Measurements from ENCODE around the gene GMPS. TPM values are rescaled to one million over a fixed set of nuclear protein-coding genes. Genes with fewer than 3 reads are reported as not detected.

GMPS gene
- total and polyA plus RNA-seq, 10 of the 15 experiments (the other 5 are each of a cell fraction or from before 2014, with no cell fraction given): 33.2 to 143 (median 79.0) TPM

GRCh38 chr3:155854141-155854940 is 16.1 kb upstream of the GMPS start, which contains the start of gene SLC33A1 (continued):
- TF ChIP-seq, protein P1, sequence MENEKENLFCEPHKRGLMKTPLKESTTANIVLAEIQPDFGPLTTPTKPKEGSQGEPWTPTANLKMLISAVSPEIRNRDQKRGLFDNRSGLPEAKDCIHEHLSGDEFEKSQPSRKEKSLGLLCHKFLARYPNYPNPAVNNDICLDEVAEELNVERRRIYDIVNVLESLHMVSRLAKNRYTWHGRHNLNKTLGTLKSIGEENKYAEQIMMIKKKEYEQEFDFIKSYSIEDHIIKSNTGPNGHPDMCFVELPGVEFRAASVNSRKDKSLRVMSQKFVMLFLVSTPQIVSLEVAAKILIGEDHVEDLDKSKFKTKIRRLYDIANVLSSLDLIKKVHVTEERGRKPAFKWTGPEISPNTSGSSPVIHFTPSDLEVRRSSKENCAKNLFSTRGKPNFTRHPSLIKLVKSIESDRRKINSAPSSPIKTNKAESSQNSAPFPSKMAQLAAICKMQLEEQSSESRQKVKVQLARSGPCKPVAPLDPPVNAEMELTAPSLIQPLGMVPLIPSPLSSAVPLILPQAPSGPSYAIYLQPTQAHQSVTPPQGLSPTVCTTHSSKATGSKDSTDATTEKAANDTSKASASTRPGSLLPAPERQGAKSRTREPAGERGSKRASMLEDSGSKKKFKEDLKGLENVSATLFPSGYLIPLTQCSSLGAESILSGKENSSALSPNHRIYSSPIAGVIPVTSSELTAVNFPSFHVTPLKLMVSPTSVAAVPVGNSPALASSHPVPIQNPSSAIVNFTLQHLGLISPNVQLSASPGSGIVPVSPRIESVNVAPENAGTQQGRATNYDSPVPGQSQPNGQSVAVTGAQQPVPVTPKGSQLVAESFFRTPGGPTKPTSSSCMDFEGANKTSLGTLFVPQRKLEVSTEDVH (IDR thresholded peaks at IDR 0.05; ENCODE audit: low read depth, partially characterized antibody): peak; percentile 94
- TF ChIP-seq USF1 (IDR thresholded peaks at IDR 0.05; ENCODE audit: borderline replicate concordance, extremely low read length, insufficient read depth, low read depth, low read length) (peak; percentile 95), BCL3 (IDR thresholded peaks at IDR 0.05; ENCODE audit: borderline replicate concordance, insufficient read depth, low read depth, low read length, poor library complexity, severe bottlenecking) (peak; percentile 72), TAF1 (IDR thresholded peaks at IDR 0.05; ENCODE audit: borderline replicate concordance, low read depth, low read length) (peak; percentile 76), TARDBP (IDR thresholded peaks at IDR 0.05; ENCODE audit: borderline replicate concordance) (no peak; the same call in 1 of the 2 replicates), STAT1 (conservative IDR thresholded peaks at IDR 0.05) (0 out of 2 replicates have a peak, but pooled peaks have one; percentile 61), SIX5 (IDR thresholded peaks at IDR 0.05; ENCODE audit: low read depth, low read length, severe bottlenecking) (peak; percentile 73), ZNF217 (IDR thresholded peaks at IDR 0.05) (no peak), GATAD2B (conservative IDR thresholded peaks at IDR 0.05; ENCODE audit: low read depth) (no peak; the same call in 1 of the 2 replicates), MYC (IDR thresholded peaks at IDR 0.05; ENCODE audit: insufficient read depth, insufficient read length, insufficient replicate concordance, low read length, severe bottlenecking) (peak; percentile 88), ZNF592 (IDR thresholded peaks at IDR 0.05) (0 out of 2 replicates have a peak, but pooled peaks have one; percentile 7), MEF2B (IDR thresholded peaks at IDR 0.05; ENCODE audit: partially characterized antibody, poor library complexity, severe bottlenecking) (peak; percentile 86), RBBP5 (conservative IDR thresholded peaks at IDR 0.05) (no peak)
- TF ChIP-seq, protein P2, sequence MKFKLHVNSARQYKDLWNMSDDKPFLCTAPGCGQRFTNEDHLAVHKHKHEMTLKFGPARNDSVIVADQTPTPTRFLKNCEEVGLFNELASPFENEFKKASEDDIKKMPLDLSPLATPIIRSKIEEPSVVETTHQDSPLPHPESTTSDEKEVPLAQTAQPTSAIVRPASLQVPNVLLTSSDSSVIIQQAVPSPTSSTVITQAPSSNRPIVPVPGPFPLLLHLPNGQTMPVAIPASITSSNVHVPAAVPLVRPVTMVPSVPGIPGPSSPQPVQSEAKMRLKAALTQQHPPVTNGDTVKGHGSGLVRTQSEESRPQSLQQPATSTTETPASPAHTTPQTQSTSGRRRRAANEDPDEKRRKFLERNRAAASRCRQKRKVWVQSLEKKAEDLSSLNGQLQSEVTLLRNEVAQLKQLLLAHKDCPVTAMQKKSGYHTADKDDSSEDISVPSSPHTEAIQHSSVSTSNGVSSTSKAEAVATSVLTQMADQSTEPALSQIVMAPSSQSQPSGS (IDR thresholded peaks at IDR 0.05; ENCODE audit: low read length): peak; percentile 86; the same call in 1 of the 2 replicates
- TF ChIP-seq, protein P3, sequence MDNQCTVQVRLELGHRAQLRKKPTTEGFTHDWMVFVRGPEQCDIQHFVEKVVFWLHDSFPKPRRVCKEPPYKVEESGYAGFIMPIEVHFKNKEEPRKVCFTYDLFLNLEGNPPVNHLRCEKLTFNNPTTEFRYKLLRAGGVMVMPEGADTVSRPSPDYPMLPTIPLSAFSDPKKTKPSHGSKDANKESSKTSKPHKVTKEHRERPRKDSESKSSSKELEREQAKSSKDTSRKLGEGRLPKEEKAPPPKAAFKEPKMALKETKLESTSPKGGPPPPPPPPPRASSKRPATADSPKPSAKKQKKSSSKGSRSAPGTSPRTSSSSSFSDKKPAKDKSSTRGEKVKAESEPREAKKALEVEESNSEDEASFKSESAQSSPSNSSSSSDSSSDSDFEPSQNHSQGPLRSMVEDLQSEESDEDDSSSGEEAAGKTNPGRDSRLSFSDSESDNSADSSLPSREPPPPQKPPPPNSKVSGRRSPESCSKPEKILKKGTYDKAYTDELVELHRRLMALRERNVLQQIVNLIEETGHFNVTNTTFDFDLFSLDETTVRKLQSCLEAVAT (IDR thresholded peaks at IDR 0.05): no peak; the same call in none of the 2 replicates

Data from GM12878 (cell line).